GM12878 (cell line): Measurements from ENCODE around the gene KLF3. TPM values are rescaled to one million over a fixed set of nuclear protein-coding genes. Genes with fewer than 3 reads are reported as not detected.

ENCODE experiments used
- ATAC-seq: fragments of 200-7000 bp; cut with Tn5 transposase; 3 replicates; pipeline ENCODE4 v1.9.1; 2020; ENCODE audit warnings: mild to moderate bottlenecking, moderate library complexity
- BruUV-seq: library from RNA; stranded (reverse); fragments of 400-500 nt; replicated peaks from 2 replicates; lab custom pipeline; 2021; lab: Mats Ljungman, UMichigan
- CTCF ChIA-PET: fragments of 300-600 bp; sonication (Branson Sonifier 250); formaldehyde crosslinking; extraction: SDS; loops from one replicate; lab custom pipeline; 2021; ENCODE audit warnings: inconsistent platforms; lab: Yijun Ruan, JAX
- POLR2A ChIA-PET: fragments of 350-600 bp; formaldehyde crosslinking; extraction: SDS; loops from one replicate; lab custom pipeline; 2021; ENCODE audit warnings: inconsistent platforms; lab: Charles Lee
- RAD21 ChIA-PET: fragments of 300-600 bp; sonication (Branson Sonifier 250); formaldehyde crosslinking; loops from one replicate; lab custom pipeline; 2023; ENCODE audit warnings: antibody characterized with exemption; ENCODE audit not compliant: unreplicated experiment; lab: Charles Lee
- SMC1A ChIA-PET: fragments of 300-600 bp; sonication (Branson Sonifier 250); formaldehyde crosslinking; loops from one replicate; lab custom pipeline; 2023; ENCODE audit not compliant: unreplicated experiment, uncharacterized antibody; lab: Charles Lee
- DNase-seq: peaks from one replicate; pipeline ENCODE4 v3.0.0-alpha.2; 2011; ENCODE audit warnings: low read depth, low spot score
- FAIRE-seq: peaks from 3 replicates; lab custom pipeline; 2011; peaks lifted over from hg19 to GRCh38; lab: Jason Lieb, UNC
- H2AFZ ChIP-seq: 2 replicates; pipeline ENCODE4 v1.6.0; 2011; ENCODE audit warnings: low read depth, low read length, control low read depth; ENCODE audit not compliant: control insufficient read depth
- H3K27ac ChIP-seq: 2 replicates; pipeline ENCODE4 v1.5.1; 2011; ENCODE audit warnings: control low read depth; ENCODE audit not compliant: control insufficient read depth, insufficient read depth
- H3K27me3 ChIP-seq, 2 experiments: replicated peaks in 1 of 2; 2 replicates each; pipeline versions ENCODE4 v1.6.0 to v1.6.1; 2011; ENCODE audit warnings: low read length in 1 of 2; ENCODE audit not compliant: control insufficient read depth in 2 of 2, insufficient read depth in 2 of 2
- H3K36me3 ChIP-seq, 2 experiments: 2 replicates each; pipeline ENCODE4 v1.5.1; 2011; ENCODE audit warnings: low read length in 1 of 2; ENCODE audit not compliant: control insufficient read depth in 2 of 2, insufficient read depth in 2 of 2
- H3K4me1 ChIP-seq: 2 replicates; pipeline ENCODE4 v1.6.1; 2011; ENCODE audit warnings: mild to moderate bottlenecking, low read length, moderate library complexity, mixed read lengths; ENCODE audit not compliant: control insufficient read depth, insufficient read depth
- H3K4me2 ChIP-seq: 2 replicates; pipeline ENCODE4 v1.6.0; 2011; ENCODE audit warnings: control low read depth; ENCODE audit not compliant: control insufficient read depth, insufficient read depth
- H3K4me3 ChIP-seq: fragments of 200-600 bp; sonication (generic); 2 replicates; pipeline ENCODE4 v1.5.1; 2016
- H3K79me2 ChIP-seq: 2 replicates; pipeline ENCODE4 v1.6.0; 2011; ENCODE audit warnings: low read length; ENCODE audit not compliant: control insufficient read depth, insufficient read depth
- H3K9ac ChIP-seq: 2 replicates; pipeline ENCODE4 v1.8.0; 2011; ENCODE audit warnings: low read length, control low read depth, mixed read lengths; ENCODE audit not compliant: control insufficient read depth, insufficient read depth
- H3K9me3 ChIP-seq: replicated peaks from 3 replicates; pipeline ENCODE4 v1.5.1; 2011; ENCODE audit warnings: mild to moderate bottlenecking, low read length; ENCODE audit not compliant: control insufficient read depth, insufficient read depth
- H4K20me1 ChIP-seq: 2 replicates; pipeline ENCODE4 v1.6.0; 2011; ENCODE audit not compliant: control insufficient read depth, insufficient read depth
- ATF7 ChIP-seq: fragments of 450-650 bp; IDR thresholded peaks from 2 replicates; pipeline ENCODE4 v1.6.1; 2016; ENCODE audit warnings: low read depth, mild to moderate bottlenecking
- CBX5 ChIP-seq: sonication (generic); IDR thresholded peaks from 2 replicates; pipeline ENCODE4 v1.6.1; 2016; ENCODE audit warnings: low read depth, moderate library complexity, mild to moderate bottlenecking, inconsistent platforms
- CREB1 ChIP-seq: IDR thresholded peaks from 2 replicates; pipeline ENCODE4 v1.6.1; 2012; ENCODE audit warnings: low read depth, mild to moderate bottlenecking, inconsistent platforms
- LARP7 ChIP-seq: fragments of 450-650 bp; IDR thresholded peaks from 2 replicates; pipeline ENCODE4 v1.6.1; 2017; ENCODE audit warnings: mild to moderate bottlenecking
- PBX3 ChIP-seq: IDR thresholded peaks from 2 replicates; pipeline ENCODE4 v1.6.1; 2011; ENCODE audit warnings: mild to moderate bottlenecking, low read depth, low read length, moderate library complexity; ENCODE audit not compliant: insufficient replicate concordance
- RUNX3 ChIP-seq: IDR thresholded peaks from 2 replicates; pipeline ENCODE4 v1.6.1; 2012; ENCODE audit warnings: low read length, inconsistent platforms
- SIN3A ChIP-seq: IDR thresholded peaks from 2 replicates; pipeline ENCODE4 v1.6.1; 2012; ENCODE audit warnings: low read depth, low read length, improper control_type of control experiment
- SRF ChIP-seq, 2 experiments: IDR thresholded peaks; 2 replicates each; pipeline ENCODE4 v1.6.1; 2011; ENCODE audit warnings: low read depth in 2 of 2, low read length in 2 of 2, mild to moderate bottlenecking in 1 of 2, moderate library complexity in 1 of 2
- SUZ12 ChIP-seq: fragments of 200-600 bp; sonication (generic); IDR thresholded peaks from one replicate; pipeline ENCODE4 v1.6.1; 2018; ENCODE audit warnings: antibody characterized with exemption, mild to moderate bottlenecking; ENCODE audit not compliant: unreplicated experiment
- TCF12 ChIP-seq: IDR thresholded peaks from 2 replicates; pipeline ENCODE4 v1.6.1; 2011; ENCODE audit warnings: low read depth, mild to moderate bottlenecking, low read length
- YBX1 ChIP-seq: fragments of 450-650 bp; IDR thresholded peaks from 2 replicates; pipeline ENCODE4 v1.6.1; 2016; ENCODE audit warnings: antibody characterized with exemption
- ZNF622 ChIP-seq: fragments of 450-650 bp; IDR thresholded peaks from 2 replicates; pipeline ENCODE4 v1.6.1; 2017; ENCODE audit warnings: mild to moderate bottlenecking, inconsistent platforms
- WGBS: methylation state at CpG from one replicate; pipeline ENCODE4 v1.1.6; 2016; ENCODE audit warnings: low lambda C conversion rate; ENCODE audit not compliant: insufficient replicate concordance, insufficient coverage; ENCODE audit errors: missing lambda C conversion rate; 5-methylcytosine and 5-hydroxymethylcytosine counted together
- in situ Hi-C: fragments of 300-500 bp; cut with MboI; formaldehyde crosslinking; loops from 9 replicates; pipeline ENCODE4 v1.14.3; 2018; ENCODE audit warnings: mixed read lengths
- intact Hi-C: fragments of 100-400 bp; cut with micrococcal nuclease; formaldehyde crosslinking; loops from one replicate; pipeline ENCODE4 v1.14.2; 2022; ENCODE audit not compliant: unreplicated experiment
- polyA plus RNA-seq, 11 experiments: library from polyadenylated mRNA; depleted of rRNA in 4 of 11; unstranded in 6 of 11; stranded (reverse) in 5 of 11; fragments of >200 nt; fragmentation: Nextera tagmentation in 4 of 11; fragmentation: Illumina TruSeq in 1 of 11; extraction: Ambion mirVana in 4 of 11; extraction: Trizol in 1 of 11; gene quantifications; 1 replicate in 1 of 11; 2 replicates in 10 of 11; pipeline versions ENCODE4 v1.2.1 to v1.2.3, GENCODE V29; 2011 to 2016; ENCODE audit warnings: inconsistent platforms in 2 of 11, missing spikeins in 2 of 11, low read depth in 1 of 11
- total RNA-seq, 4 experiments: library from RNA; depleted of rRNA in 3 of 4; stranded (reverse); fragments of >200 nt in 3 of 4; fragmentation: Illumina TruSeq in 1 of 4; extraction: Trizol in 1 of 4; gene quantifications; 2 replicates each; pipeline versions ENCODE4 v1.2.1 to v1.2.3, GENCODE V29; 2013 to 2021

The KLF3 gene
- total and polyA plus RNA-seq, 10 of the 15 experiments (the other 5 are each of a cell fraction or from before 2014, with no cell fraction given): 1.4 to 5.8 (median 2.1) TPM

GRCh38 chr4:38747629-38748028 is 83.6 kb downstream of the KLF3 start:
- no peak overlapping the region for H3K27ac ChIP-seq
- TF ChIP-seq ZNF622 (no peak), CREB1 (no peak), LARP7 (no peak), CBX5 (peak; percentile 73; the same call in 1 of the 2 replicates), SRF (IDR thresholded peaks at IDR 0.05; ENCODE audit: low read depth in 2 of 2, low read length in 2 of 2) (no peak), RUNX3 (no peak)
- ATAC-seq (no peak), DNase-seq (no peak), FAIRE-seq (no peak)
- H3K4me1 ChIP-seq: peaks cover 16% of the 10 kb centered on the region
- no peaks in the 10 kb centered on the region for H4K20me1 ChIP-seq
- CTCF ChIA-PET: no interaction called here
- intact Hi-C loops: no loop called here
- in situ Hi-C loops: no loop called here
- no peak overlapping the region for H3K4me3 ChIP-seq
- SMC1A ChIA-PET: no interaction called here
- H3K9me3 ChIP-seq: peaks cover 6% of the 10 kb centered on the region
- BruUV-seq: no TSS peak
- H3K4me2 ChIP-seq: no peak overlapping the region
- RAD21 ChIA-PET: no interaction called here
- H3K9ac ChIP-seq: no peak overlapping the region
- H3K36me3 ChIP-seq: no peaks in the 10 kb centered on the region
- no peaks in the 10 kb centered on the region for H3K79me2 ChIP-seq
- H2AFZ ChIP-seq: no peak overlapping the region
- POLR2A ChIA-PET: no interaction called here
- H3K27me3 ChIP-seq: no peaks in the 10 kb centered on the region

GRCh38 chr4:38749336-38749735 is 85.3 kb downstream of the KLF3 start:
- Histone ChIP-seq H3K9ac (no peak overlapping the region), H3K27me3 (no peaks in the 10 kb centered on the region), H2AFZ (no peak overlapping the region), H3K36me3 (no peaks in the 10 kb centered on the region), H3K4me1 (peaks cover 18% of the 10 kb centered on the region), H3K79me2 (no peaks in the 10 kb centered on the region; the same call in 1 of the 2 replicates), H3K4me3 (no peak overlapping the region), H3K27ac (no peak overlapping the region), H4K20me1 (no peaks in the 10 kb centered on the region), H3K4me2 (no peak overlapping the region), H3K9me3 (peaks cover 6% of the 10 kb centered on the region)
- CTCF ChIA-PET: interaction anchor here (1.2 to 1.8 kb wide), 4 partner anchors 9 to 112 kb away, joined by 3 to 7 read pairs (median 4); no protein-coding TSS in a partner anchor
- TF ChIP-seq SUZ12: no peak
- no peak for TF ChIP-seq YBX1
- no peak for TF ChIP-seq TCF12
- TF ChIP-seq PBX3: no peak
- TF ChIP-seq ATF7: no peak
- TF ChIP-seq SIN3A: no peak
- no TSS peak for BruUV-seq
- RAD21 ChIA-PET: no interaction called here
- POLR2A ChIA-PET: no interaction called here
- FAIRE-seq (no peak), ATAC-seq (no peak), DNase-seq (no peak)
- SMC1A ChIA-PET: interaction anchor here (0.9 to 1.7 kb wide), 4 partner anchors 10 to 570 kb away, joined by 4 to 5 read pairs (median 4); partner anchors contain the start of gene TLR1
- in situ Hi-C loops: no loop called here
- intact Hi-C loops: no loop called here
- WGBS: 83% methylated on average over 4 of the region's 4 CpGs
